ENCODE results near the gene CPNE5. TPM values are rescaled to one million over a fixed set of nuclear protein-coding genes. Genes with fewer than 3 reads are reported as not detected.

CPNE5 gene
- total RNA-seq, 1 experiment from 2014 or later = 0.37 TPM

DNA sequence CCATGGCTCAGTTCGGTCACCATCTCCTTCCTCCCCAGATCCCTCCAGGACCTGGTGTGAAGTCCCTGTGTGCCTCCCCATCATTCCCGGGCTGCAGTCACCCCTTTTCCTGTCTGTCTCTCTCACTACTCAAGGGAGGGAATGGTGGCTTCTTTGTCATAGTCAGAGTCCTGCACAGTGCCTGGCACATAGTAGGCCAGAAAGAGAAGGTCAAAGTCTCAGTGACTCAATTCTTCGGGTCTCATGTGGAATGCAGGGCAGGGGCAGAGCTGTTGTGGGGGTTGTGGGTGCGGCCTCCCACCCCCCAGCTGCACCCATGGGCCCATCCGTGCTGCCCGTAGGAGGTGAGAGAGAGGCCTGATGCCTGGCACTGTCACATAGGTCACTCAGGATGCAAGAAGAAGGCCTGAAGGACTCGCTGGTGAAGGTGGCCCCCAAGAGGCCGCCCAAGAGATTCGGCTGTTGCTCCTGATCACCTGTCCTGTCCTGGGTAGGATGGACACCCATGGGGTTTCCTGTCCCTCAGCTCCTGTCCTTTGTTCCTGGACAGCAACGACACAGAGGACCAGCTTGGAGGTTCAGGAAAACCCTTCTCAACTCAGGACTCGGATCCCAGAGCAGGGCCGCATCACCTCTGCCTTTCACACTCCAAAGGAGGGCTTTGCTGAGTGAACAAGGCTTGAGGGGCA is 107.5 kb downstream of the CPNE5 start:
- Histone ChIP-seq H3K36me3 (ENCODE audit: low read depth) (no peaks in the 10 kb centered on the region), H3K4me3 (no peak overlapping the region), H4K20me1 (ENCODE audit: insufficient read depth) (no peaks in the 10 kb centered on the region), H3K9me3 (ENCODE audit: insufficient read depth, low read depth) (no peaks in the 10 kb centered on the region), H2AFZ (no peak overlapping the region), H3K79me2 (ENCODE audit: low read depth) (no peaks in the 10 kb centered on the region), H3K4me2 (no peak overlapping the region), H3K4me1 (replicated peaks; ENCODE audit: insufficient read depth) (no peaks in the 10 kb centered on the region), H3F3A (ENCODE audit: insufficient read depth, low read depth) (no peaks in the 10 kb centered on the region), H3K9me2 (ENCODE audit: insufficient read depth) (no peaks in the 10 kb centered on the region), H3K27me3 (ENCODE audit: insufficient read depth, low read depth) (no peaks in the 10 kb centered on the region), H3K27ac (no peak overlapping the region)
- intact Hi-C loops (cut with micrococcal nuclease; ENCODE audit: unreplicated experiment) = no loop called here
- BruUV-seq (replicated peaks) = no TSS peak
- CTCF ChIA-PET = no interaction called here
- no peak for DNase-seq
- no peak for TF ChIP-seq EZH2 (IDR thresholded peaks at IDR 0.05; ENCODE audit: low read depth)
- TF ChIP-seq, protein P1, sequence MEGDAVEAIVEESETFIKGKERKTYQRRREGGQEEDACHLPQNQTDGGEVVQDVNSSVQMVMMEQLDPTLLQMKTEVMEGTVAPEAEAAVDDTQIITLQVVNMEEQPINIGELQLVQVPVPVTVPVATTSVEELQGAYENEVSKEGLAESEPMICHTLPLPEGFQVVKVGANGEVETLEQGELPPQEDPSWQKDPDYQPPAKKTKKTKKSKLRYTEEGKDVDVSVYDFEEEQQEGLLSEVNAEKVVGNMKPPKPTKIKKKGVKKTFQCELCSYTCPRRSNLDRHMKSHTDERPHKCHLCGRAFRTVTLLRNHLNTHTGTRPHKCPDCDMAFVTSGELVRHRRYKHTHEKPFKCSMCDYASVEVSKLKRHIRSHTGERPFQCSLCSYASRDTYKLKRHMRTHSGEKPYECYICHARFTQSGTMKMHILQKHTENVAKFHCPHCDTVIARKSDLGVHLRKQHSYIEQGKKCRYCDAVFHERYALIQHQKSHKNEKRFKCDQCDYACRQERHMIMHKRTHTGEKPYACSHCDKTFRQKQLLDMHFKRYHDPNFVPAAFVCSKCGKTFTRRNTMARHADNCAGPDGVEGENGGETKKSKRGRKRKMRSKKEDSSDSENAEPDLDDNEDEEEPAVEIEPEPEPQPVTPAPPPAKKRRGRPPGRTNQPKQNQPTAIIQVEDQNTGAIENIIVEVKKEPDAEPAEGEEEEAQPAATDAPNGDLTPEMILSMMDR (conservative IDR thresholded peaks at IDR 0.05) = no peak
- POLR2A ChIA-PET (ENCODE audit: unreplicated experiment) = no interaction called here

DNA sequence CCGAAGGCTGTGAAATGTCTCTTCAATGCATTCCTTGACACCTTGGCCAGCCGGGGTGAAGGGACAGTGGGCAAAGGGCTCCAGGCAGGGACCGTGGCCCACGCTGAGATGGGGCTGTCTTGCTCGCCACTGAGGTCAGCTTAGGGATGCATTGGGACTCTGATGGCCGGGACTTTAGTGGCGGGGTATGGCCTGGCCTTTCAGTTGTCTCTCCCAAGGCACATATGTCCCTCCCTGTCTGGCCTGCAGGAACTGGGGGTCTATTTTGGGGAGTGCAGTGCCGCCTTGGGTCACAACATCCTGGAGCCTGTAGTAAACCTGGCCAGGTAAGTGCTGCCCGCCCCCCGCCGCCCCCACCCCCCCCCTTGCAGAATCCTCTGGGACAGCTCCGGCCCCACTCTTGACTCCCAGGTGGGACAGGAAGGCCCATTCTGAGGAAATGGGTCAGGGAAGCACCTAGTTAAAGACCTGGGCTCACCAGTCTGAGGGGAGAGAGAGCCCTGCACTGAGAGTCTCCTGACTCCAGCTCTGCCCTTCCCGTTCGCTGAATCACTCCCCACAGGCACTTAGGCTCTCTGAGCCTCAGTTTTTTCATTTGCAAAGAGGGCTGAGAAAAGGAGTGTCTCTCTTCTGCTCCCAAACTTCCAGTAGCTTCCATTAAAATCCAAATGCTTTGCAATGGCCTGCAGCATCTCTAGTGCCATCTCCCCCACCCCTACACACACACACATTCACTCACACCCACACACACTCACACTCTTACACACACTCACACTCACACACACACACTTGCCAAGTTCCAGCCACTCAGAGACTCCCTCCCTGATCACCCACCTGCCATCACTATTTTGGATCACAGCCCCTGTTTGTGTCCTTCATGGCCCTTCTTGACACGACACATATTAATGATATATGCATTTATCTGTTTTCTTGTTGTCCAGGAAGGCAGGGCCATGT is 108.5 kb downstream of the CPNE5 start:
- Histone ChIP-seq H3K9me2 (ENCODE audit: insufficient read depth) (no peaks in the 10 kb centered on the region), H3K36me3 (ENCODE audit: low read depth) (no peaks in the 10 kb centered on the region), H3K4me2 (no peak overlapping the region), H2AFZ (no peak overlapping the region), H3K79me2 (ENCODE audit: low read depth) (no peaks in the 10 kb centered on the region), H3F3A (ENCODE audit: insufficient read depth, low read depth) (no peaks in the 10 kb centered on the region), H3K27me3 (ENCODE audit: insufficient read depth, low read depth) (no peaks in the 10 kb centered on the region), H3K9me3 (ENCODE audit: insufficient read depth, low read depth) (no peaks in the 10 kb centered on the region), H4K20me1 (ENCODE audit: insufficient read depth) (no peaks in the 10 kb centered on the region), H3K4me3 (no peak overlapping the region), H3K27ac (no peak overlapping the region), H3K4me1 (replicated peaks; ENCODE audit: insufficient read depth) (no peaks in the 10 kb centered on the region)
- no peak for DNase-seq
- TF ChIP-seq EZH2 (IDR thresholded peaks at IDR 0.05; ENCODE audit: low read depth) = no peak
- TF ChIP-seq, protein P1 (conservative IDR thresholded peaks at IDR 0.05) = no peak
- ChIA-PET CTCF (interaction anchor here (0.6 kb wide), 2 partner anchors 96 to 107 kb away, joined by 4 read pairs; no protein-coding TSS in a partner anchor), POLR2A (ENCODE audit: unreplicated experiment) (no interaction called here)
- BruUV-seq (replicated peaks) = no TSS peak
- intact Hi-C loops (cut with micrococcal nuclease; ENCODE audit: unreplicated experiment) = no loop called here

DNA sequence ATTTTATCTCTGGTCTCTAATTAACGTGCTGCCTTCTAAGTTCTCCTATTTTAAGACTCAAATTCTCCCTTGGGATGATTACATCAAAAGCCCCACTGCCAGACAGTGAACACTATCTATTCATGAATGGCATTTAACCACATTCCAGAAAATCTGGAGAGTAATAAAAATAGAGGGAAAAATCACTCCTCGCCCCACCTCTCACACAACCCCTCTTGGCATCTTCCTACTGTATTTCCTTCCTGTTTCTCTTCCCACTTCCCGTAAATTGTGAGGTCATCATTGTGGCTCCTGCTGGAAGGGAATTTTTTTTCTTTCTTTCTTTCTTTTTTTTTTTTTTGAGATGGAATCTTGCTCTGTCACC is 110.1 kb downstream of the CPNE5 start:
- CTCF ChIA-PET = no interaction called here
- BruUV-seq (replicated peaks) = no TSS peak
- intact Hi-C loops (cut with micrococcal nuclease; ENCODE audit: unreplicated experiment) = no loop called here

More for the DNA sequence above, 110.1 kb downstream of the CPNE5 start:
- Histone ChIP-seq H3K27ac (no peak overlapping the region), H3K9me3 (ENCODE audit: insufficient read depth, low read depth) (no peaks in the 10 kb centered on the region), H3K79me2 (ENCODE audit: low read depth) (no peaks in the 10 kb centered on the region), H2AFZ (no peak overlapping the region), H3K27me3 (ENCODE audit: insufficient read depth, low read depth) (no peaks in the 10 kb centered on the region), H3K4me2 (no peak overlapping the region), H3K4me3 (no peak overlapping the region), H3F3A (ENCODE audit: insufficient read depth, low read depth) (no peaks in the 10 kb centered on the region), H3K9me2 (ENCODE audit: insufficient read depth) (no peaks in the 10 kb centered on the region), H3K4me1 (replicated peaks; ENCODE audit: insufficient read depth) (no peaks in the 10 kb centered on the region), H3K36me3 (ENCODE audit: low read depth) (no peaks in the 10 kb centered on the region), H4K20me1 (ENCODE audit: insufficient read depth) (no peaks in the 10 kb centered on the region)
- no peak for DNase-seq
- POLR2A ChIA-PET (ENCODE audit: unreplicated experiment) = no interaction called here
- TF ChIP-seq EZH2 (IDR thresholded peaks at IDR 0.05; ENCODE audit: low read depth) = no peak
- TF ChIP-seq, protein P1 (conservative IDR thresholded peaks at IDR 0.05) = no peak

Measured in PC-9 (cell line).